ENCODE measurements around the gene CFAP157. TPM values are rescaled to one million over a fixed set of nuclear protein-coding genes. Genes with fewer than 3 reads are reported as not detected.

Gene CFAP157
- total and polyA plus RNA-seq, 2 of the 13 experiments (the other 11 are each of a cell fraction or from before 2014, with no cell fraction given), result 0.07 TPM; not detected in 1

DNA sequence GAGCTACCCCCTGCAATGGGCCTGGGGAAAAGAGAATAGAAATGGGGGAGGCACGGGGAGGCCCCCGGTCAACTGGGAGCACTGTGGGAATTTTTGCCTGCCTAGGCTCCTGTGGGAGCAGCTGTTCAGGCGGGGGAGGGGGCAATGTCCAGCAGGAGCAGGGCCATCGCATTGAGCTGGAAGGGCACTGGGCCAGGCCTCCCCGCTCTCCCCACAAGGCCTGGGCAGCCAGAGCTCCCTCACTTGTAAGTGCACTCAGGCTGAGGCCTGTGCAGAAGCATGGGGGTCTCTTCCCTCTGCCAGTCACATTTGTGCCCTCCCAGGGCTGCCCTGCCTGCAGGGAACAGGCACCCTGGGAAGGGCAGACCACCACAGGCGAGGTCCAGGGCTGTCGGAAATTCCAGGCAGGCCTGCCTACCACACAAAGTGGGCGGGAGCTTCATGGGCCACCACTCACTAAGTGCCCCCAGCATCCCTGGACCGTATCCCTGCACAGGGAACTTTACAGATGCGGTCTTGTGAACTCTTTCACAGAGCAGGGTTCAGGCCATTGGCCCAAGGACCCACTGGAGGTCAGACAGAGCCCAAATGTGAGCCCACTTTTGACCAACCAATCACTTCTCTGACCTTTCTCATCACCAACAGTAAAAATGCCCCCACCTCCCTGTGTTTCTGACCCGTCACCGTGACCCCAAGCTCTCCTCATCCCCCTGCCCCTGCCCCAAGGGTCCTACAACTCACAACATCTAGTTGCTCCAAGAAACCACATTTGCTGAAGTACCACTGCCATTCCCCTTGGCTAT, 1.0 kb upstream of the CFAP157 start:
- no TSS peak for BruUV-seq (replicated peaks)
- FAIRE-seq, result no peak
- no peak overlapping the region for H2AFZ ChIP-seq (ENCODE audit: low read length)
- H3K9ac ChIP-seq (ENCODE audit: insufficient read depth, low read depth, low read length), result no peak overlapping the region
- no peaks in the 10 kb centered on the region for H3K36me3 ChIP-seq (replicated peaks in 1 of 2; ENCODE audit: control insufficient read depth in 1 of 2, insufficient read depth in 2 of 2, low read length in 2 of 2)
- no peak overlapping the region for H3K27ac ChIP-seq (ENCODE audit: extremely low read length, insufficient read depth, low read length)
- POLR2A ChIA-PET, result interaction anchor here (0.7 kb wide), 1 partner anchor 23 kb away, joined by 3 read pairs; no protein-coding TSS in a partner anchor
- WGBS (ENCODE audit: low lambda C conversion rate), result 26% methylated on average over 6 of the region's 12 CpGs
- no peak for DNase-seq (ENCODE audit: low spot score)
- intact Hi-C loops (cut with micrococcal nuclease; ENCODE audit: unreplicated experiment), result no loop called here
- peak; percentile 33 for ATAC-seq
- no peaks in the 10 kb centered on the region for H3K9me3 ChIP-seq (ENCODE audit: low read length)
- H3K4me1 ChIP-seq (ENCODE audit: insufficient read depth, low read length), result peaks cover 20% of the 10 kb centered on the region
- CTCF ChIA-PET (ENCODE audit: low intra/inter-chr PET ratio, low total read pairs), result interaction anchor here (1.4 kb wide), 1 partner anchor 115 kb away, joined by 3 read pairs; no protein-coding TSS in a partner anchor
- H3K4me2 ChIP-seq (ENCODE audit: low read depth, low read length), result no peak overlapping the region
- no peaks in the 10 kb centered on the region for H4K20me1 ChIP-seq (ENCODE audit: insufficient read depth, low read length)
- H3K27me3 ChIP-seq (ENCODE audit: control insufficient read depth in 1 of 2, insufficient read depth in 2 of 2, low read length in 2 of 2), result peaks cover 3 to 13% of the 10 kb centered on the region in 2 experiments; a peak in 2 of 5 replicates
- no peaks in the 10 kb centered on the region for H3K79me2 ChIP-seq (ENCODE audit: insufficient read depth, low read length)
- in situ Hi-C loops (cut with HindIII; ENCODE audit: extremely low pct_ligation_motif_present, low pct_unique_long_range_greater_than_20kb), result no loop called here
- H3K4me3 ChIP-seq (replicated peaks in 1 of 3; ENCODE audit: insufficient read depth in 1 of 3, low read depth in 2 of 3, low read length in 3 of 3), result peak overlapping the region in 1 of 3 experiments; percentile 0; a peak in 1 of 6 replicates
- no peak for TF ChIP-seq CEBPG (CRISPR knock-in tag; IDR thresholded peaks at IDR 0.05)
- no peak for TF ChIP-seq ZNF775 (CRISPR knock-in tag; IDR thresholded peaks at IDR 0.05; ENCODE audit: borderline replicate concordance)
- no peak for TF ChIP-seq FOXK1 (CRISPR knock-in tag; IDR thresholded peaks at IDR 0.05; ENCODE audit: borderline replicate concordance, low read depth)
- TF ChIP-seq FOXA1 (IDR thresholded peaks at IDR 0.05), result no peak
- no peak for TF ChIP-seq FOXA1 (CRISPR knock-in tag; IDR thresholded peaks at IDR 0.05)
- TF ChIP-seq ARID2 (CRISPR knock-in tag; IDR thresholded peaks at IDR 0.05; ENCODE audit: borderline replicate concordance), result no peak
- TF ChIP-seq HOXA3 (CRISPR knock-in tag; IDR thresholded peaks at IDR 0.05), result no peak
- TF ChIP-seq, protein P1, sequence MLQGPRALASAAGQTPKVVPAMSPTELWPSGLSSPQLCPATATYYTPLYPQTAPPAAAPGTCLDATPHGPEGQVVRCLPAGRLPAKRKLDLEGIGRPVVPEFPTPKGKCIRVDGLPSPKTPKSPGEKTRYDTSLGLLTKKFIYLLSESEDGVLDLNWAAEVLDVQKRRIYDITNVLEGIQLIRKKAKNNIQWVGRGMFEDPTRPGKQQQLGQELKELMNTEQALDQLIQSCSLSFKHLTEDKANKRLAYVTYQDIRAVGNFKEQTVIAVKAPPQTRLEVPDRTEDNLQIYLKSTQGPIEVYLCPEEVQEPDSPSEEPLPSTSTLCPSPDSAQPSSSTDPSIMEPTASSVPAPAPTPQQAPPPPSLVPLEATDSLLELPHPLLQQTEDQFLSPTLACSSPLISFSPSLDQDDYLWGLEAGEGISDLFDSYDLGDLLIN (CRISPR knock-in tag; IDR thresholded peaks at IDR 0.05; ENCODE audit: borderline replicate concordance), result no peak
- TF ChIP-seq, protein P2, sequence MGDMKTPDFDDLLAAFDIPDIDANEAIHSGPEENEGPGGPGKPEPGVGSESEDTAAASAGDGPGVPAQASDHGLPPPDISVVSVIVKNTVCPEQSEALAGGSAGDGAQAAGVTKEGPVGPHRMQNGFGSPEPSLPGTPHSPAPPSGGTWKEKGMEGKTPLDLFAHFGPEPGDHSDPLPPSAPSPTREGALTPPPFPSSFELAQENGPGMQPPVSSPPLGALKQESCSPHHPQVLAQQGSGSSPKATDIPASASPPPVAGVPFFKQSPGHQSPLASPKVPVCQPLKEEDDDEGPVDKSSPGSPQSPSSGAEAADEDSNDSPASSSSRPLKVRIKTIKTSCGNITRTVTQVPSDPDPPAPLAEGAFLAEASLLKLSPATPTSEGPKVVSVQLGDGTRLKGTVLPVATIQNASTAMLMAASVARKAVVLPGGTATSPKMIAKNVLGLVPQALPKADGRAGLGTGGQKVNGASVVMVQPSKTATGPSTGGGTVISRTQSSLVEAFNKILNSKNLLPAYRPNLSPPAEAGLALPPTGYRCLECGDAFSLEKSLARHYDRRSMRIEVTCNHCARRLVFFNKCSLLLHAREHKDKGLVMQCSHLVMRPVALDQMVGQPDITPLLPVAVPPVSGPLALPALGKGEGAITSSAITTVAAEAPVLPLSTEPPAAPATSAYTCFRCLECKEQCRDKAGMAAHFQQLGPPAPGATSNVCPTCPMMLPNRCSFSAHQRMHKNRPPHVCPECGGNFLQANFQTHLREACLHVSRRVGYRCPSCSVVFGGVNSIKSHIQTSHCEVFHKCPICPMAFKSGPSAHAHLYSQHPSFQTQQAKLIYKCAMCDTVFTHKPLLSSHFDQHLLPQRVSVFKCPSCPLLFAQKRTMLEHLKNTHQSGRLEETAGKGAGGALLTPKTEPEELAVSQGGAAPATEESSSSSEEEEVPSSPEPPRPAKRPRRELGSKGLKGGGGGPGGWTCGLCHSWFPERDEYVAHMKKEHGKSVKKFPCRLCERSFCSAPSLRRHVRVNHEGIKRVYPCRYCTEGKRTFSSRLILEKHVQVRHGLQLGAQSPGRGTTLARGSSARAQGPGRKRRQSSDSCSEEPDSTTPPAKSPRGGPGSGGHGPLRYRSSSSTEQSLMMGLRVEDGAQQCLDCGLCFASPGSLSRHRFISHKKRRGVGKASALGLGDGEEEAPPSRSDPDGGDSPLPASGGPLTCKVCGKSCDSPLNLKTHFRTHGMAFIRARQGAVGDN (CRISPR knock-in tag; IDR thresholded peaks at IDR 0.05), result peak; percentile 14; the same call in 1 of the 2 replicates
- TF ChIP-seq ZNF160 (CRISPR knock-in tag; IDR thresholded peaks at IDR 0.05), result no peak
- TF ChIP-seq CC2D1A (CRISPR knock-in tag; IDR thresholded peaks at IDR 0.05), result no peak
- peak; percentile 60; the same call in 1 of the 2 replicates for TF ChIP-seq ZNF263 (CRISPR knock-in tag; IDR thresholded peaks at IDR 0.05)
- no peak for TF ChIP-seq ATF7-NPFF (CRISPR knock-in tag; IDR thresholded peaks at IDR 0.05; ENCODE audit: low read depth)
- TF ChIP-seq U2AF1 (optimal IDR thresholded peaks at IDR 0.05; ENCODE audit: low read depth, low read length), result no peak
- no peak for TF ChIP-seq MTA3 (CRISPR knock-in tag; IDR thresholded peaks at IDR 0.05)
- no peak for TF ChIP-seq GLI4 (CRISPR knock-in tag; IDR thresholded peaks at IDR 0.05; ENCODE audit: borderline replicate concordance)
- TF ChIP-seq, protein P3, sequence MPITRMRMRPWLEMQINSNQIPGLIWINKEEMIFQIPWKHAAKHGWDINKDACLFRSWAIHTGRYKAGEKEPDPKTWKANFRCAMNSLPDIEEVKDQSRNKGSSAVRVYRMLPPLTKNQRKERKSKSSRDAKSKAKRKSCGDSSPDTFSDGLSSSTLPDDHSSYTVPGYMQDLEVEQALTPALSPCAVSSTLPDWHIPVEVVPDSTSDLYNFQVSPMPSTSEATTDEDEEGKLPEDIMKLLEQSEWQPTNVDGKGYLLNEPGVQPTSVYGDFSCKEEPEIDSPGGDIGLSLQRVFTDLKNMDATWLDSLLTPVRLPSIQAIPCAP (CRISPR knock-in tag; IDR thresholded peaks at IDR 0.05; ENCODE audit: low read depth), result no peak
- no peak for TF ChIP-seq ZNF282 (IDR thresholded peaks at IDR 0.05; ENCODE audit: partially characterized antibody)
- TF ChIP-seq FLYWCH1 (CRISPR knock-in tag; IDR thresholded peaks at IDR 0.05), result no peak
